ENCODE data around the gene ZNF69. TPM values are rescaled to one million over a fixed set of nuclear protein-coding genes. Genes with fewer than 3 reads are reported as not detected.
"Not testable (repeated sequence)": the region's sequence is repeated elsewhere in the genome, so short reads cannot be mapped to it uniquely, and the experiment has no call there.

Gene ZNF69
- total RNA-seq, 1 donor from 2014 or later, result 0.85 TPM

GRCh38 chr19:11921852-11922495 lies 34.4 kb downstream of the ZNF69 start:
- intact Hi-C loops (cut with DNase I), result no loop called here
- no peak for TF ChIP-seq CTCF (IDR thresholded peaks at IDR 0.05)
- Histone ChIP-seq H3K36me3 (no peaks in the 10 kb centered on the region), H3K27ac (no peak overlapping the region), H3K9me3 (peaks cover 0 to 3% of the 10 kb centered on the region in 2 donors), H3K4me3 (no peak overlapping the region), H3K4me1 (peaks cover 3 to 10% of the 10 kb centered on the region in 2 donors), H3K27me3 (no peaks in the 10 kb centered on the region)
- DNase-seq (ENCODE audit: low spot score in 2 of 2), result no peak

DNA sequence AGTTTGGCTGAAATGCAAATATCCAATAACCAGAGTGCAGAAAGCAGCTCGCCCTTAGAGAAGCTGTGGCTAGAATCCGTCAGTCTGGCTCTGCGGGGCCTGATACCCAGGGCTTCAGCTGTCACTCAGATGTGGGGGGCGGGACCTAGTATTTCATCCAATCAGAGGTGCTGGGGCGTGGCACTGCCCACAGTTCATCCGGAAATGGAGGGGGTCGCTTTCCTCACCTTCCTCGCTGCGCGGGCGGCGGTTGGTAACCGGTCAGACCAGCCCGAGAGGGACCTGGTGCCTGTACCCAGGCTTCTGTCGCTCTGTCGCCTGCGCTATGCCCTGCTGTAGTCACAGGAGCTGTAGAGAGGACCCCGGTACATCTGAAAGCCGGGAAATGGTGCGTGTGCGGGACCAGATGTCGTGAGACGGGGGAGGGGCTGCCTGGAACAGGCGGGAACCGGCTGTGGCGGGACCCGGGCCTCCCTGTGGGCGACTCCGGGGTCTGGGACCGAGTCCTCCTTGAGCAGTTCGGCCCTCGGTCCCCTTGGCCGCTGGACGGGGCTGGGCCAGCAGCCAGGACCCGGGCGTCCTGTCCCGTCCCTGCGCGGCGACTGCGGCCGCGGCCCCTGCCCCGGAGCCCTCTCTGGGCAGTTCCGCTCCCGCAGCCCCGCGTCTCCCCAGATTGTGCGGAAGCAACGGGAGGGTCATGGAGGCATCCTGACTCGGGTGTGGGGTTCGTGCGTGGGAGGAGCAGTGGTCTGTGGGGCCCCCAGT lies 37.5 kb downstream of the ZNF69 start, which contains the start of gene ZNF700:
Gene ZNF700, plus strand, starts transcription at position 222 of the 765 bp plus-strand sequence. Its CDS starts 104 bp downstream, at position 326.
- Histone ChIP-seq H3K9me3 (no peaks in the 10 kb centered on the region), H3K27ac (peak within 1 kb of the TSS; percentile 92 to 93), H3K36me3 (no peaks in the 10 kb centered on the region), H3K4me1 (peaks cover 3 to 10% of the 10 kb centered on the region in 2 donors), H3K27me3 (no peaks in the 10 kb centered on the region), H3K4me3 (peak within 1 kb of the TSS; percentile 84 to 88)
- intact Hi-C loops (cut with DNase I), result loop anchor here (1.0 to 5.0 kb wide), 7 partner anchors 38 to 215 kb away; partner anchors contain the start of genes ZNF20, ZNF433, ZNF491 and ZNF69
- no peak for TF ChIP-seq CTCF (IDR thresholded peaks at IDR 0.05)
- DNase-seq (ENCODE audit: low spot score in 2 of 2), result peak; percentile 77 to 97

- H3K27ac ChIP-seq, result peak overlapping the region; percentile 92 to 93
- H3K9me3 ChIP-seq; H3K4me1 ChIP-seq; DNase-seq (ENCODE audit: low spot score in 2 of 2); H3K27me3 ChIP-seq; H3K36me3 ChIP-seq: not testable (repeated sequence)
- peak overlapping the region; percentile 84 to 88 for H3K4me3 ChIP-seq
- intact Hi-C loops (cut with DNase I), result loop anchor here (1.0 to 5.0 kb wide), 5 partner anchors 39 to 127 kb away; partner anchors contain the start of genes ZNF433, ZNF491 and ZNF69
These were observed 38.1 kb downstream of the ZNF69 start for GRCh38 chr19:11925651-11926187.

DNA sequence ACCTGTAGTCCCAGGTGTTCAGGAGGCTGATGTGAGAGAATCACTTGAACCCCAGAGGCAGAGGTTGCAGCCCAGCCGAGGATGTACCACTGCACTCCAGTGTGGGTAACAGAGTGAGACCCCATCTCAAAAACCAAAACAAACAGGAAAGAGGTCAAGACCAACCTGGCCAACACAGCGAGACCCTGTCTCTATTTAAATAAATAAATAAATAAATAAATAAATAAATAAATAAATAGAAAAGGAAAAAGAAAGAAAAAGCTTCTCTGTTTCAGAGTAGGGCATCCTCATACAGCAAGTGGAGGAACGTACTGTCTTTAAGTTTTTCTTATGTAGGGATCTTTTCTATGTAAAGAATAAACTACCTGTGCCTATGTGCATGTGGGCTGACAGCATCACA lies 39.6 kb downstream of the ZNF69 start:
- intact Hi-C loops (cut with DNase I), result loop anchor here (5.0 kb wide), 1 partner anchor 110 kb away; the partner anchor contains the start of gene ZNF433
- H3K27me3 ChIP-seq, result no peaks in the 10 kb centered on the region

DNA sequence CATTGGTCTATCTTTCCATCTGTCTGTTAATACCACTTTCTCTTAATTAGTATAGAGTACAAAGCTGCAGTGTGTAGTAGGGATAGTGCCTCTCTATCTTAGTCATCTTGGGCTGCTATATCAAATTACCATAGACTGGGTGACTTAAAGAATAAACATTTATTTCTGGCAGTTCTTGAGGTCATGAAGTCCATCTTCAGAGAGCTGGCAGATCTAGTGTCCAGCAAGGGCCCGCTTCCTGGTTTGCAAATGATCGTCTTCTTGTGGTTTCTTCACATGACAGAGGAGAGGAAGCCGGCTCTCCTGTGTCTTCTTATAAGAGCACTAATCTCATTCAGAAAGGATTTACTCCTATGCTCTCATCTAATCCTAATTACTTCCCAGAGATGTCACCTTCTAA lies 43.5 kb downstream of the ZNF69 start:
- no peak for TF ChIP-seq CTCF (IDR thresholded peaks at IDR 0.05)
- Histone ChIP-seq H3K9me3 (peaks cover 13 to 41% of the 10 kb centered on the region in 2 donors), H3K27ac (no peak overlapping the region), H3K4me3 (no peak overlapping the region), H3K4me1 (peaks cover 0 to 4% of the 10 kb centered on the region in 2 donors), H3K36me3 (peaks cover 3 to 4% of the 10 kb centered on the region in 2 donors), H3K27me3 (no peaks in the 10 kb centered on the region)
- intact Hi-C loops (cut with DNase I), result no loop called here
- no peak for DNase-seq (ENCODE audit: low spot score in 2 of 2)

More for the DNA sequence above, 39.6 kb downstream of the ZNF69 start:
- TF ChIP-seq CTCF (IDR thresholded peaks at IDR 0.05), result no peak
- DNase-seq (ENCODE audit: low spot score in 2 of 2), result no peak
- no peak overlapping the region for H3K27ac ChIP-seq
- H3K4me3 ChIP-seq, result no peak overlapping the region
- peaks cover 0 to 10% of the 10 kb centered on the region in 2 donors for H3K9me3 ChIP-seq
- peaks cover 3 to 10% of the 10 kb centered on the region in 2 donors for H3K4me1 ChIP-seq
- H3K36me3 ChIP-seq, result peaks cover 0 to 3% of the 10 kb centered on the region in 2 donors

Measured in ascending aorta (tissue), 2 donors.